ENCODE measurements around the gene TARP.
A peak's percentile ranks its signal among the peaks of the same experiment; 100 is the strongest.

Gene TARP

GRCh38 chr7:38306914-38307313, 33.5 kb upstream of the TARP start:
- no CpG with 5 or more reads among the region's 2 CpGs for WGBS (ENCODE audit: extremely low coverage, insufficient coverage, low lambda C conversion rate)
- no peaks in the 10 kb centered on the region for H3K4me1 ChIP-seq (ENCODE audit: control insufficient read depth, low read depth, low read length)
- no peak overlapping the region for H3K4ac ChIP-seq (ENCODE audit: low read depth, low read length)
- H2BK15ac ChIP-seq (replicated peaks; ENCODE audit: low read depth), result no peak overlapping the region
- no peak overlapping the region for H3K56ac ChIP-seq (ENCODE audit: low read length)
- H3K4me2 ChIP-seq (ENCODE audit: low read length), result no peak overlapping the region
- no peaks in the 10 kb centered on the region for H3K79me2 ChIP-seq (ENCODE audit: control insufficient read depth, insufficient read depth, low read length)
- no peak overlapping the region for H2AK5ac ChIP-seq (ENCODE audit: low read length)
- no peak overlapping the region for H2BK120ac ChIP-seq (ENCODE audit: low read depth, low read length)
- no peak overlapping the region for H2BK5ac ChIP-seq (ENCODE audit: low read length)
- H3K4me3 ChIP-seq (ENCODE audit: low read length), result no peak overlapping the region
- no peak overlapping the region for H4K8ac ChIP-seq (ENCODE audit: low read depth, low read length)
- H3K9ac ChIP-seq (ENCODE audit: low read length), result no peak overlapping the region
- H3K18ac ChIP-seq (ENCODE audit: low read length), result no peak overlapping the region
- H4K5ac ChIP-seq (ENCODE audit: low read length), result no peak overlapping the region
- no peaks in the 10 kb centered on the region for H3K36me3 ChIP-seq (ENCODE audit: control insufficient read depth, insufficient read depth, low read length)
- no peaks in the 10 kb centered on the region for H3K27me3 ChIP-seq (ENCODE audit: insufficient read depth, low read length, poor library complexity)
- no peak overlapping the region for H3K27ac ChIP-seq (ENCODE audit: low read depth, low read length)
- no peaks in the 10 kb centered on the region for H3K79me1 ChIP-seq (ENCODE audit: low read length)
- no peak for DNase-seq
- no peak overlapping the region for H3K23ac ChIP-seq (ENCODE audit: low read length)

GRCh38 chr7:38306171-38306570, 32.7 kb upstream of the TARP start:
- no peak overlapping the region for H2BK15ac ChIP-seq (replicated peaks; ENCODE audit: low read depth)
- no peaks in the 10 kb centered on the region for H3K79me1 ChIP-seq (ENCODE audit: low read length)
- H3K4me2 ChIP-seq (ENCODE audit: low read length), result no peak overlapping the region
- H2BK120ac ChIP-seq (ENCODE audit: low read depth, low read length), result no peak overlapping the region
- no peak overlapping the region for H3K4ac ChIP-seq (ENCODE audit: low read depth, low read length)
- no peaks in the 10 kb centered on the region for H3K27me3 ChIP-seq (ENCODE audit: insufficient read depth, low read length, poor library complexity)
- no peaks in the 10 kb centered on the region for H3K79me2 ChIP-seq (ENCODE audit: control insufficient read depth, insufficient read depth, low read length)
- WGBS (ENCODE audit: extremely low coverage, insufficient coverage, low lambda C conversion rate), result no CpG with 5 or more reads among the region's 3 CpGs
- H3K23ac ChIP-seq (ENCODE audit: low read length), result no peak overlapping the region
- H3K27ac ChIP-seq (ENCODE audit: low read depth, low read length), result no peak overlapping the region
- H3K36me3 ChIP-seq (ENCODE audit: control insufficient read depth, insufficient read depth, low read length), result no peaks in the 10 kb centered on the region
- H2AK5ac ChIP-seq (ENCODE audit: low read length), result no peak overlapping the region
- H3K4me1 ChIP-seq (ENCODE audit: control insufficient read depth, low read depth, low read length), result no peaks in the 10 kb centered on the region
- H4K8ac ChIP-seq (ENCODE audit: low read depth, low read length), result no peak overlapping the region
- no peak for DNase-seq
- no peak overlapping the region for H3K4me3 ChIP-seq (ENCODE audit: low read length)
- no peak overlapping the region for H2BK5ac ChIP-seq (ENCODE audit: low read length)
- H3K56ac ChIP-seq (ENCODE audit: low read length), result no peak overlapping the region
- H4K5ac ChIP-seq (ENCODE audit: low read length), result no peak overlapping the region
- no peak overlapping the region for H3K18ac ChIP-seq (ENCODE audit: low read length)
- no peak overlapping the region for H3K9ac ChIP-seq (ENCODE audit: low read length)

- Histone ChIP-seq H4K5ac (ENCODE audit: low read length) (no peak overlapping the region), H3K4ac (ENCODE audit: low read depth, low read length) (no peak overlapping the region), H3K23ac (ENCODE audit: low read length) (no peak overlapping the region), H3K36me3 (ENCODE audit: control insufficient read depth, insufficient read depth, low read length) (no peaks in the 10 kb centered on the region), H3K27ac (ENCODE audit: low read depth, low read length) (no peak overlapping the region), H3K27me3 (ENCODE audit: insufficient read depth, low read length, poor library complexity) (no peaks in the 10 kb centered on the region), H3K79me2 (ENCODE audit: control insufficient read depth, insufficient read depth, low read length) (no peaks in the 10 kb centered on the region), H3K56ac (ENCODE audit: low read length) (no peak overlapping the region), H2AK5ac (ENCODE audit: low read length) (no peak overlapping the region), H3K9ac (ENCODE audit: low read length) (no peak overlapping the region), H4K8ac (ENCODE audit: low read depth, low read length) (no peak overlapping the region), H3K4me3 (ENCODE audit: low read length) (no peak overlapping the region), H3K79me1 (ENCODE audit: low read length) (no peaks in the 10 kb centered on the region), H2BK5ac (ENCODE audit: low read length) (no peak overlapping the region), H3K4me1 (ENCODE audit: control insufficient read depth, low read depth, low read length) (no peaks in the 10 kb centered on the region), H2BK15ac (replicated peaks; ENCODE audit: low read depth) (no peak overlapping the region), H2BK120ac (ENCODE audit: low read depth, low read length) (no peak overlapping the region), H3K18ac (ENCODE audit: low read length) (no peak overlapping the region), H3K4me2 (ENCODE audit: low read length) (no peak overlapping the region)
- DNase-seq, result peak; percentile 30
- WGBS (ENCODE audit: extremely low coverage, insufficient coverage, low lambda C conversion rate), result no CpG with 5 or more reads among the region's 2 CpGs
These were observed 30.4 kb upstream of the TARP start for GRCh38 chr7:38303866-38304265.

- WGBS (ENCODE audit: extremely low coverage, insufficient coverage, low lambda C conversion rate), result no CpG with 5 or more reads among the region's 8 CpGs
These were observed 26.7 kb upstream of the TARP start for GRCh38 chr7:38300175-38300574.

GRCh38 chr7:38299275-38299931, 26.0 kb upstream of the TARP start:
- H3K4me3 ChIP-seq (ENCODE audit: low read length), result no peak overlapping the region

More at GRCh38 chr7:38300175-38300574, 26.7 kb upstream of the TARP start:
- Histone ChIP-seq H2BK5ac (ENCODE audit: low read length) (no peak overlapping the region), H4K8ac (ENCODE audit: low read depth, low read length) (no peak overlapping the region), H3K18ac (ENCODE audit: low read length) (no peak overlapping the region), H2BK120ac (ENCODE audit: low read depth, low read length) (no peak overlapping the region), H3K4me3 (ENCODE audit: low read length) (no peak overlapping the region), H3K23ac (ENCODE audit: low read length) (no peak overlapping the region), H3K4me1 (ENCODE audit: control insufficient read depth, low read depth, low read length) (no peaks in the 10 kb centered on the region), H4K5ac (ENCODE audit: low read length) (no peak overlapping the region), H3K36me3 (ENCODE audit: control insufficient read depth, insufficient read depth, low read length) (no peaks in the 10 kb centered on the region), H3K79me2 (ENCODE audit: control insufficient read depth, insufficient read depth, low read length) (no peaks in the 10 kb centered on the region), H3K27ac (ENCODE audit: low read depth, low read length) (no peak overlapping the region), H3K4ac (ENCODE audit: low read depth, low read length) (no peak overlapping the region), H3K56ac (ENCODE audit: low read length) (no peak overlapping the region), H3K79me1 (ENCODE audit: low read length) (no peaks in the 10 kb centered on the region), H2AK5ac (ENCODE audit: low read length) (no peak overlapping the region), H3K9ac (ENCODE audit: low read length) (no peak overlapping the region), H2BK15ac (replicated peaks; ENCODE audit: low read depth) (no peak overlapping the region), H3K27me3 (ENCODE audit: insufficient read depth, low read length, poor library complexity) (no peaks in the 10 kb centered on the region), H3K4me2 (ENCODE audit: low read length) (no peak overlapping the region)
- peak; percentile 26 for DNase-seq

More at GRCh38 chr7:38299275-38299931, 26.0 kb upstream of the TARP start:
- Histone ChIP-seq H3K4me2 (ENCODE audit: low read length) (no peak overlapping the region), H2AK5ac (ENCODE audit: low read length) (no peak overlapping the region), H3K56ac (ENCODE audit: low read length) (no peak overlapping the region), H4K8ac (ENCODE audit: low read depth, low read length) (no peak overlapping the region), H3K18ac (ENCODE audit: low read length) (no peak overlapping the region), H4K5ac (ENCODE audit: low read length) (no peak overlapping the region), H3K79me2 (ENCODE audit: control insufficient read depth, insufficient read depth, low read length) (no peaks in the 10 kb centered on the region), H3K4me1 (ENCODE audit: control insufficient read depth, low read depth, low read length) (no peaks in the 10 kb centered on the region), H3K79me1 (ENCODE audit: low read length) (no peaks in the 10 kb centered on the region), H2BK120ac (ENCODE audit: low read depth, low read length) (no peak overlapping the region), H3K27ac (ENCODE audit: low read depth, low read length) (no peak overlapping the region), H3K23ac (ENCODE audit: low read length) (no peak overlapping the region), H2BK15ac (replicated peaks; ENCODE audit: low read depth) (no peak overlapping the region), H3K36me3 (ENCODE audit: control insufficient read depth, insufficient read depth, low read length) (no peaks in the 10 kb centered on the region), H2BK5ac (ENCODE audit: low read length) (no peak overlapping the region), H3K4ac (ENCODE audit: low read depth, low read length) (no peak overlapping the region), H3K27me3 (ENCODE audit: insufficient read depth, low read length, poor library complexity) (no peaks in the 10 kb centered on the region), H3K9ac (ENCODE audit: low read length) (no peak overlapping the region)
- no peak for DNase-seq
- no CpG with 5 or more reads among the region's 9 CpGs for WGBS (ENCODE audit: extremely low coverage, insufficient coverage, low lambda C conversion rate)

Measured in mesendoderm (in vitro differentiated cells).